ENCODE results near the gene SHISA9.

The SHISA9 gene

DNA sequence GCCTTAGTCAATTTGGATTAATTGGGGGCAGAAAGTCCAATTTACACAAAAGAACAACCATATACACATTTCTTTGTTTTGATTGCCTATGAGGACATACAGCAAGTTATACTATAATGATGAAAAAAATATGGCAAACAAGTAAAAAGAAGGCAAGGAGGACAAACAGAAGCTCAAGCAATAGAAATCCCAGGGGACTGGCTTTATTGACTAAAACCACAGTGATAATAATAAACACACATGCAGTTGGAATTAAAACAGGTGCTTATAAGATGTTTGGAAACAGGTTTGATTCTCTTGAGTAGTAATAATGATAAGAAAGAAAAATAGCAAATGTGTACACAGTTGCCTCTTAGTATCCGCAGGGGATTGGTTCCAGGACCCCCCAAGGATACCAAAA, 176.4 kb downstream of the SHISA9 start:
- Histone ChIP-seq H3K4me1 (ENCODE audit: control insufficient read depth in 2 of 2, insufficient read depth in 2 of 2, low read length in 2 of 2) (no peaks in the 10 kb centered on the region), H3K27me3 (ENCODE audit: control insufficient read depth in 2 of 2, insufficient read depth in 2 of 2, low read length in 2 of 2) (no peaks in the 10 kb centered on the region), H3K9ac (ENCODE audit: low read depth in 1 of 2, low read length in 2 of 2) (no peak overlapping the region), H3K4me3 (ENCODE audit: low read length in 2 of 2) (no peak overlapping the region), H3K9me3 (ENCODE audit: control insufficient read depth in 2 of 2, low read length in 2 of 2) (no peaks in the 10 kb centered on the region), H3K27ac (ENCODE audit: low read depth in 2 of 2, low read length in 2 of 2) (no peak overlapping the region), H3K36me3 (ENCODE audit: control insufficient read depth in 2 of 2, insufficient read depth in 2 of 2, low read length in 2 of 2) (no peaks in the 10 kb centered on the region)

DNA sequence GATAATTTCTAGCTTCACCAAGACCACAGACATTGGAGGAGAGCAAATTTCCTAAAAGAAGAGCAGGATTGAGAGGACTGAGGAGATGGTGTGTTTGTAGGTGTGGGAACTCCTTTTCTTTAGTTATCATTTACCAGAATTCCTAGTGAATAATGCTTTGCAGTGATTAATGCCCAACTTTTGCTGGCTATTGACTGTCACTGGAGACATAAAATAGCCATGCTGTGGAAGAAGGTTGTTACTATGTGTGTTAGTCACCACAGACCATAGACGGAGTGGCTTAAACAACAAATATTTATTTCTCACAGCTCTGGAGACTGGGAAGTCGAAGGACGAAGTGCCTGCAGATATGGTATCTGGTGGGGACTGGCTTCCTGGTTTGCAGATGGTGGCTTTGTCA, 179.1 kb downstream of the SHISA9 start:
- no peaks in the 10 kb centered on the region for H3K4me1 ChIP-seq (ENCODE audit: control insufficient read depth in 2 of 2, insufficient read depth in 2 of 2, low read length in 2 of 2)
- no peak overlapping the region for H3K27ac ChIP-seq (ENCODE audit: low read depth in 2 of 2, low read length in 2 of 2)
- no peaks in the 10 kb centered on the region for H3K9me3 ChIP-seq (ENCODE audit: control insufficient read depth in 2 of 2, low read length in 2 of 2)
- no peaks in the 10 kb centered on the region for H3K36me3 ChIP-seq (ENCODE audit: control insufficient read depth in 2 of 2, insufficient read depth in 2 of 2, low read length in 2 of 2)
- no peak overlapping the region for H3K4me3 ChIP-seq (ENCODE audit: low read length in 2 of 2)
- H3K27me3 ChIP-seq (ENCODE audit: control insufficient read depth in 2 of 2, insufficient read depth in 2 of 2, low read length in 2 of 2), result no peaks in the 10 kb centered on the region
- H3K9ac ChIP-seq (ENCODE audit: low read depth in 1 of 2, low read length in 2 of 2), result no peak overlapping the region

DNA sequence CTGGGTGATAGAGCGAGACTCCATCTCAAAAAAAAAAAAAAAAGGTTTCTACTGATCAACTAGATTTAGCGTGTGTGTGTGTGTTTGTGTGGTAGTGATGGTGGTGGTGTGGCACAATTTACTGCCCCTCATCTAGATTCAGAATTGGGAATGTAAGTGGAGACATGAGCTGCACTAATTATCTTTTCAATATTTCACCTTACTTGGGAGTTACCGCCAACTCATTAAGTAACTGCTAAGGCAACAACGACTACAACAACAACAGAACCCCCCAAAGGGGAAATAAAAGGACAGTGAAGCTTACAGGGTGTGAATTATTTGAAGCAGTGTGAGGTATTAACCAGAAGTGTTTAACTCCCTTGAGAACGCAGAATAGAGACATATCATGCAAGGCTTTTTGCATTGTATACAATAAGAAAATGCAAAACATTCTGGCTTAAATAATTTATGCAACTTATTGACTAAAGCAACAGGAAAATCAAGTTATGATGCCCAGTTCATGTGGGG, 180.5 kb downstream of the SHISA9 start:
- no peak overlapping the region for H3K27ac ChIP-seq (ENCODE audit: low read depth in 2 of 2, low read length in 2 of 2)
- H3K4me1 ChIP-seq (ENCODE audit: control insufficient read depth in 2 of 2, insufficient read depth in 2 of 2, low read length in 2 of 2), result no peaks in the 10 kb centered on the region
- no peaks in the 10 kb centered on the region for H3K9me3 ChIP-seq (ENCODE audit: control insufficient read depth in 2 of 2, low read length in 2 of 2)
- H3K36me3 ChIP-seq (ENCODE audit: control insufficient read depth in 2 of 2, insufficient read depth in 2 of 2, low read length in 2 of 2), result no peaks in the 10 kb centered on the region
- H3K9ac ChIP-seq (ENCODE audit: low read depth in 1 of 2, low read length in 2 of 2), result no peak overlapping the region
- no peaks in the 10 kb centered on the region for H3K27me3 ChIP-seq (ENCODE audit: control insufficient read depth in 2 of 2, insufficient read depth in 2 of 2, low read length in 2 of 2)
- no peak overlapping the region for H3K4me3 ChIP-seq (ENCODE audit: low read length in 2 of 2)

- H3K4me3 ChIP-seq (ENCODE audit: low read length in 2 of 2), result no peak overlapping the region
- no peaks in the 10 kb centered on the region for H3K4me1 ChIP-seq (ENCODE audit: control insufficient read depth in 2 of 2, insufficient read depth in 2 of 2, low read length in 2 of 2)
- H3K27me3 ChIP-seq (ENCODE audit: control insufficient read depth in 2 of 2, insufficient read depth in 2 of 2, low read length in 2 of 2), result no peaks in the 10 kb centered on the region
- no peaks in the 10 kb centered on the region for H3K9me3 ChIP-seq (ENCODE audit: control insufficient read depth in 2 of 2, low read length in 2 of 2)
- no peaks in the 10 kb centered on the region for H3K36me3 ChIP-seq (ENCODE audit: control insufficient read depth in 2 of 2, insufficient read depth in 2 of 2, low read length in 2 of 2)
- no peak overlapping the region for H3K27ac ChIP-seq (ENCODE audit: low read depth in 2 of 2, low read length in 2 of 2)
- no peak overlapping the region for H3K9ac ChIP-seq (ENCODE audit: low read depth in 1 of 2, low read length in 2 of 2)
These were observed 182.3 kb downstream of the SHISA9 start for GRCh38 chr16:13083681-13084080.

GRCh38 chr16:13084331-13084730, 182.9 kb downstream of the SHISA9 start:
- H3K9me3 ChIP-seq (ENCODE audit: control insufficient read depth in 2 of 2, low read length in 2 of 2), result no peaks in the 10 kb centered on the region

GRCh38 chr16:13093661-13094060, 192.3 kb downstream of the SHISA9 start:
- no peaks in the 10 kb centered on the region for H3K4me1 ChIP-seq (ENCODE audit: control insufficient read depth in 2 of 2, insufficient read depth in 2 of 2, low read length in 2 of 2)
- H3K36me3 ChIP-seq (ENCODE audit: control insufficient read depth in 2 of 2, insufficient read depth in 2 of 2, low read length in 2 of 2), result no peaks in the 10 kb centered on the region
- H3K9ac ChIP-seq (ENCODE audit: low read depth in 1 of 2, low read length in 2 of 2), result no peak overlapping the region
- no peak overlapping the region for H3K4me3 ChIP-seq (ENCODE audit: low read length in 2 of 2)
- peaks cover 0 to 3% of the 10 kb centered on the region in 2 donors for H3K9me3 ChIP-seq (ENCODE audit: control insufficient read depth in 2 of 2, low read length in 2 of 2)
- no peaks in the 10 kb centered on the region for H3K27me3 ChIP-seq (ENCODE audit: control insufficient read depth in 2 of 2, insufficient read depth in 2 of 2, low read length in 2 of 2)
- H3K27ac ChIP-seq (ENCODE audit: low read depth in 2 of 2, low read length in 2 of 2), result no peak overlapping the region

More at GRCh38 chr16:13084331-13084730, 182.9 kb downstream of the SHISA9 start:
- Histone ChIP-seq H3K36me3 (ENCODE audit: control insufficient read depth in 2 of 2, insufficient read depth in 2 of 2, low read length in 2 of 2) (no peaks in the 10 kb centered on the region), H3K27me3 (ENCODE audit: control insufficient read depth in 2 of 2, insufficient read depth in 2 of 2, low read length in 2 of 2) (no peaks in the 10 kb centered on the region), H3K9ac (ENCODE audit: low read depth in 1 of 2, low read length in 2 of 2) (no peak overlapping the region), H3K4me3 (ENCODE audit: low read length in 2 of 2) (no peak overlapping the region), H3K4me1 (ENCODE audit: control insufficient read depth in 2 of 2, insufficient read depth in 2 of 2, low read length in 2 of 2) (no peaks in the 10 kb centered on the region), H3K27ac (ENCODE audit: low read depth in 2 of 2, low read length in 2 of 2) (no peak overlapping the region)

DNA sequence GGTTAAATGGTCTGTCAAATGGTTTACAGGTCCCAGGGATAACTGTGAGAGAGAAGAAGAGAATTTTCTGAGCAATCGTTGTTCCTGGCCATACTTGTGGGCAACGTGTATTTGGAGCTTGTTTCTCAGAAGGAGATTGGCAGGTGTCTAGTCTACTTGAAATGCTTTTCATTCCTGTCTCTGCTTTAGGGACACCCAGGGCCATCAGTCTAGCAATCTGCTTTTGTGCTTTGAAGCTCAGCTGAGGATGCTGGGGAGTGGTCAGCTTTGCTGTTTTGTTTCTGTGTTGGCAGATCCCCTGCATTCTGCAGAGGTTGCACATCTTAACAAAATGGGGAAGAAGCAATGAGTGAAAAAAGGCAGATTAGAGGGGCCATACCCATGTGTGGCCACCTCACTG, 193.7 kb downstream of the SHISA9 start:
- Histone ChIP-seq H3K36me3 (ENCODE audit: control insufficient read depth in 2 of 2, insufficient read depth in 2 of 2, low read length in 2 of 2) (no peaks in the 10 kb centered on the region), H3K27ac (ENCODE audit: low read depth in 2 of 2, low read length in 2 of 2) (no peak overlapping the region), H3K4me3 (ENCODE audit: low read length in 2 of 2) (no peak overlapping the region), H3K9me3 (ENCODE audit: control insufficient read depth in 2 of 2, low read length in 2 of 2) (peaks cover 0 to 3% of the 10 kb centered on the region in 2 donors), H3K9ac (ENCODE audit: low read depth in 1 of 2, low read length in 2 of 2) (no peak overlapping the region), H3K27me3 (ENCODE audit: control insufficient read depth in 2 of 2, insufficient read depth in 2 of 2, low read length in 2 of 2) (no peaks in the 10 kb centered on the region), H3K4me1 (ENCODE audit: control insufficient read depth in 2 of 2, insufficient read depth in 2 of 2, low read length in 2 of 2) (no peaks in the 10 kb centered on the region)

- Histone ChIP-seq H3K4me3 (ENCODE audit: low read length in 2 of 2) (no peak overlapping the region), H3K27me3 (ENCODE audit: control insufficient read depth in 2 of 2, insufficient read depth in 2 of 2, low read length in 2 of 2) (no peaks in the 10 kb centered on the region), H3K9ac (ENCODE audit: low read depth in 1 of 2, low read length in 2 of 2) (no peak overlapping the region), H3K4me1 (ENCODE audit: control insufficient read depth in 2 of 2, insufficient read depth in 2 of 2, low read length in 2 of 2) (no peaks in the 10 kb centered on the region), H3K27ac (ENCODE audit: low read depth in 2 of 2, low read length in 2 of 2) (no peak overlapping the region), H3K36me3 (ENCODE audit: control insufficient read depth in 2 of 2, insufficient read depth in 2 of 2, low read length in 2 of 2) (no peaks in the 10 kb centered on the region), H3K9me3 (ENCODE audit: control insufficient read depth in 2 of 2, low read length in 2 of 2) (no peaks in the 10 kb centered on the region)
These were observed 197.1 kb downstream of the SHISA9 start for GRCh38 chr16:13098536-13098935.

- Histone ChIP-seq H3K27me3 (ENCODE audit: control insufficient read depth in 2 of 2, insufficient read depth in 2 of 2, low read length in 2 of 2) (no peaks in the 10 kb centered on the region), H3K9ac (ENCODE audit: low read depth in 1 of 2, low read length in 2 of 2) (no peak overlapping the region), H3K4me3 (ENCODE audit: low read length in 2 of 2) (no peak overlapping the region), H3K27ac (ENCODE audit: low read depth in 2 of 2, low read length in 2 of 2) (no peak overlapping the region), H3K4me1 (ENCODE audit: control insufficient read depth in 2 of 2, insufficient read depth in 2 of 2, low read length in 2 of 2) (no peaks in the 10 kb centered on the region), H3K36me3 (ENCODE audit: control insufficient read depth in 2 of 2, insufficient read depth in 2 of 2, low read length in 2 of 2) (no peaks in the 10 kb centered on the region), H3K9me3 (ENCODE audit: control insufficient read depth in 2 of 2, low read length in 2 of 2) (no peaks in the 10 kb centered on the region)
These were observed 198.4 kb downstream of the SHISA9 start for GRCh38 chr16:13099822-13100221.

- Histone ChIP-seq H3K9me3 (ENCODE audit: control insufficient read depth in 2 of 2, low read length in 2 of 2) (no peaks in the 10 kb centered on the region), H3K4me1 (ENCODE audit: control insufficient read depth in 2 of 2, insufficient read depth in 2 of 2, low read length in 2 of 2) (no peaks in the 10 kb centered on the region), H3K4me3 (ENCODE audit: low read length in 2 of 2) (no peak overlapping the region), H3K27ac (ENCODE audit: low read depth in 2 of 2, low read length in 2 of 2) (no peak overlapping the region), H3K27me3 (ENCODE audit: control insufficient read depth in 2 of 2, insufficient read depth in 2 of 2, low read length in 2 of 2) (no peaks in the 10 kb centered on the region), H3K36me3 (ENCODE audit: control insufficient read depth in 2 of 2, insufficient read depth in 2 of 2, low read length in 2 of 2) (no peaks in the 10 kb centered on the region), H3K9ac (ENCODE audit: low read depth in 1 of 2, low read length in 2 of 2) (no peak overlapping the region)
These were observed 199.6 kb downstream of the SHISA9 start for GRCh38 chr16:13100970-13101369.

- no peaks in the 10 kb centered on the region for H3K4me1 ChIP-seq (ENCODE audit: control insufficient read depth in 2 of 2, insufficient read depth in 2 of 2, low read length in 2 of 2)
- no peaks in the 10 kb centered on the region for H3K27me3 ChIP-seq (ENCODE audit: control insufficient read depth in 2 of 2, insufficient read depth in 2 of 2, low read length in 2 of 2)
- no peak overlapping the region for H3K9ac ChIP-seq (ENCODE audit: low read depth in 1 of 2, low read length in 2 of 2)
- no peak overlapping the region for H3K4me3 ChIP-seq (ENCODE audit: low read length in 2 of 2)
- H3K27ac ChIP-seq (ENCODE audit: low read depth in 2 of 2, low read length in 2 of 2), result no peak overlapping the region
- no peaks in the 10 kb centered on the region for H3K9me3 ChIP-seq (ENCODE audit: control insufficient read depth in 2 of 2, low read length in 2 of 2)
- no peaks in the 10 kb centered on the region for H3K36me3 ChIP-seq (ENCODE audit: control insufficient read depth in 2 of 2, insufficient read depth in 2 of 2, low read length in 2 of 2)
These were observed 200.4 kb downstream of the SHISA9 start for GRCh38 chr16:13101828-13102227.
